HEK293 (cell line): Measurements from ENCODE around the gene MAPK9.

ENCODE experiments used
- CTCF ChIA-PET: fragments of 350-600 bp; formaldehyde crosslinking; extraction: SDS; loops from one replicate; lab custom pipeline; 2021; ENCODE audit warnings: antibody characterized with exemption; lab: Yijun Ruan, JAX
- POLR2A ChIA-PET: fragments of 300-600 bp; formaldehyde crosslinking; extraction: SDS; loops from one replicate; lab custom pipeline; 2020; ENCODE audit warnings: antibody characterized with exemption, inconsistent platforms; lab: Yijun Ruan, JAX
- H3K27ac ChIP-seq: fragments of 200-500 bp; sonication (Bioruptor generic); 2 replicates; pipeline ENCODE4 v1.5.1; 2014; ENCODE audit warnings: low read depth, low read length, control low read depth, inconsistent platforms; ENCODE audit errors: extremely low read depth
- H3K36me3 ChIP-seq, 2 experiments: fragments of 200-500 bp in 1 of 2; sonication (Bioruptor generic) in 1 of 2; 1 replicate in 1 of 2; 2 replicates in 1 of 2; pipeline ENCODE4 v1.5.1; 2014 to 2017; ENCODE audit warnings: inconsistent platforms in 2 of 2, low read length in 2 of 2; ENCODE audit not compliant: control insufficient read depth in 2 of 2, insufficient read depth in 1 of 2
- H3K4me1 ChIP-seq: fragments of 200-500 bp; sonication (Bioruptor generic); 2 replicates; pipeline ENCODE4 v1.5.1; 2014; ENCODE audit warnings: mild to moderate bottlenecking, low read length, inconsistent platforms; ENCODE audit not compliant: control insufficient read depth, insufficient read depth
- H3K4me3 ChIP-seq: 2 replicates; pipeline ENCODE4 v1.5.1; 2011; ENCODE audit warnings: low read depth, mild to moderate bottlenecking, control low read depth, low read length, moderate library complexity
- H3K9me3 ChIP-seq: fragments of 200-500 bp; sonication (Bioruptor generic); 2 replicates; pipeline ENCODE4 v1.5.1; 2014; ENCODE audit warnings: low read depth, low read length, inconsistent platforms; ENCODE audit not compliant: control insufficient read depth, insufficient read depth
- EGR2 ChIP-seq: fragments of 450-650 bp; formaldehyde crosslinking; IDR thresholded peaks from 2 replicates; pipeline ENCODE4 v1.5.1; 2016; ENCODE audit warnings: low read depth, missing biosample characterization, missing genetic modification characterization
- GLIS2 ChIP-seq: fragments of 450-650 bp; formaldehyde crosslinking; IDR thresholded peaks from 2 replicates; pipeline ENCODE4 v1.5.1; 2016; ENCODE audit warnings: missing biosample characterization, missing genetic modification characterization
- KLF9 ChIP-seq: fragments of 450-650 bp; formaldehyde crosslinking; IDR thresholded peaks from 2 replicates; pipeline ENCODE4 v1.5.1; 2016; ENCODE audit warnings: missing biosample characterization, missing genetic modification characterization, low read depth
- OVOL3 ChIP-seq: fragments of 450-650 bp; formaldehyde crosslinking; IDR thresholded peaks from 2 replicates; pipeline ENCODE4 v1.5.1; 2016; ENCODE audit warnings: missing biosample characterization, missing genetic modification characterization
- SP3 ChIP-seq: fragments of 450-650 bp; formaldehyde crosslinking; IDR thresholded peaks from 2 replicates; pipeline ENCODE4 v1.5.1; 2016; ENCODE audit warnings: missing biosample characterization, missing genetic modification characterization
- ZFHX2 ChIP-seq: fragments of 450-650 bp; formaldehyde crosslinking; conservative IDR thresholded peaks from 2 replicates; pipeline ENCODE4 v1.5.1; 2016; ENCODE audit warnings: missing biosample characterization, missing genetic modification characterization
- ZFP41 ChIP-seq: fragments of 450-650 bp; formaldehyde crosslinking; IDR thresholded peaks from 2 replicates; pipeline ENCODE4 v1.5.1; 2016; ENCODE audit warnings: missing biosample characterization, missing genetic modification characterization, borderline replicate concordance
- ZNF146 ChIP-seq: fragments of 450-650 bp; formaldehyde crosslinking; IDR thresholded peaks from 2 replicates; pipeline ENCODE4 v1.5.1; 2016; ENCODE audit warnings: missing biosample characterization, missing genetic modification characterization
- ZNF174 ChIP-seq: fragments of 450-650 bp; formaldehyde crosslinking; IDR thresholded peaks from 2 replicates; pipeline ENCODE4 v1.5.0; 2017; ENCODE audit warnings: missing biosample characterization, mild to moderate bottlenecking, missing genetic modification characterization
- ZNF202 ChIP-seq: fragments of 450-650 bp; formaldehyde crosslinking; IDR thresholded peaks from 2 replicates; pipeline ENCODE4 v1.5.1; 2016; ENCODE audit warnings: missing biosample characterization, missing genetic modification characterization, borderline replicate concordance
- ZNF223 ChIP-seq: fragments of 450-650 bp; formaldehyde crosslinking; IDR thresholded peaks from 2 replicates; pipeline ENCODE4 v1.5.1; 2016; ENCODE audit warnings: missing biosample characterization, missing genetic modification characterization
- ZNF24 ChIP-seq: fragments of 450-650 bp; formaldehyde crosslinking; IDR thresholded peaks from 2 replicates; pipeline ENCODE4 v1.5.1; 2016; ENCODE audit warnings: missing biosample characterization, missing genetic modification characterization
- ZNF302 ChIP-seq: fragments of 450-650 bp; formaldehyde crosslinking; IDR thresholded peaks from 2 replicates; pipeline ENCODE4 v1.5.1; 2016; ENCODE audit warnings: missing biosample characterization, missing genetic modification characterization, low read depth
- ZNF426 ChIP-seq: fragments of 450-650 bp; formaldehyde crosslinking; IDR thresholded peaks from 2 replicates; pipeline ENCODE4 v1.5.1; 2017; ENCODE audit warnings: missing biosample characterization, missing genetic modification characterization, mild to moderate bottlenecking, inconsistent platforms, moderate library complexity
- ZNF701 ChIP-seq: fragments of 450-650 bp; formaldehyde crosslinking; IDR thresholded peaks from 2 replicates; pipeline ENCODE4 v1.5.1; 2016; ENCODE audit warnings: missing biosample characterization, missing genetic modification characterization
- ZNF785 ChIP-seq: fragments of 450-650 bp; formaldehyde crosslinking; IDR thresholded peaks from 2 replicates; pipeline ENCODE4 v1.5.1; 2016; ENCODE audit warnings: missing biosample characterization, missing genetic modification characterization
- TF ChIP-seq, protein P1 (sequence below): fragments of 450-650 bp; formaldehyde crosslinking; IDR thresholded peaks from 2 replicates; pipeline ENCODE4 v1.5.1; 2017; ENCODE audit warnings: missing biosample characterization, missing genetic modification characterization
- TF ChIP-seq, protein P2 (sequence below): fragments of 450-650 bp; formaldehyde crosslinking; IDR thresholded peaks from 2 replicates; pipeline ENCODE4 v1.5.1; 2016; ENCODE audit warnings: missing biosample characterization, missing genetic modification characterization
- TF ChIP-seq, protein P3 (sequence below): fragments of 450-650 bp; formaldehyde crosslinking; IDR thresholded peaks from 2 replicates; pipeline ENCODE4 v1.5.1; 2016; ENCODE audit warnings: missing biosample characterization, missing genetic modification characterization
- TF ChIP-seq, protein P4 (sequence below): fragments of 450-650 bp; formaldehyde crosslinking; IDR thresholded peaks from 2 replicates; pipeline ENCODE4 v1.5.1; 2016; ENCODE audit warnings: missing biosample characterization, missing genetic modification characterization
- TF ChIP-seq, protein P5 (sequence below): fragments of 450-650 bp; formaldehyde crosslinking; IDR thresholded peaks from 2 replicates; pipeline ENCODE4 v1.5.1; 2016; ENCODE audit warnings: missing biosample characterization, missing genetic modification characterization

Gene MAPK9

DNA sequence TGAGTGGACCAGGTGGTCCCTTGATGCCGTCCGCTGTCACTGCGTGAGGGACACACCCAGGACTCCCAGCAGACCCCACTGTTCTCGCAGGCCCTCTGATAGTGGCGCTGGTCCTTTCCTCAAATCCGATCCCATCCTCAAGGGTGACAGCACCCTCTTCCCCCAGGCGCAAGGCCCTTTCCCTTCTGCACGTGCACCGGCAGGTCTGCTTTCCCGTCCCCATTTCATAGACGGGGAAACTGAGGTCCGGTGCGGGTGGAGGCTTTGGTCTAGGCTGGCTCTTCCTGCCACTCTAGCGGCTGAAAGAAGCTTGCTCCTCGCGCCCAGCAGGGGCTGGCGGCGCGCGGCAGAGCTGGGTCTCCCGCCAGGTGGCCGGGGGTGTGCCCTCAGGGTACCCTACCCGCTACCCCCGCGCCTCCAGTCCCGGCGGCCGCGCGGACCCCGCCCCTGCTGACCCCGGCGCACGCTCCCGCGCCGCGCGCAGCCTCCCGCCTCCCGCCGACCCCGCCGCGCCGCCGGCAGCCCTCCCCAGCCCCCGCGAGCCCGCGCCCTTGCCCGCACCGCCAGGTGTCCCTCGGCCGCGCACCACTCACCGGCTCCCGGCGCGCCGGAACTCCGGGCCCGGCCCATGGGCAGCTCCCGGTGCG is 83.3 kb downstream of the MAPK9 start (continued):
- TF ChIP-seq, protein P1, sequence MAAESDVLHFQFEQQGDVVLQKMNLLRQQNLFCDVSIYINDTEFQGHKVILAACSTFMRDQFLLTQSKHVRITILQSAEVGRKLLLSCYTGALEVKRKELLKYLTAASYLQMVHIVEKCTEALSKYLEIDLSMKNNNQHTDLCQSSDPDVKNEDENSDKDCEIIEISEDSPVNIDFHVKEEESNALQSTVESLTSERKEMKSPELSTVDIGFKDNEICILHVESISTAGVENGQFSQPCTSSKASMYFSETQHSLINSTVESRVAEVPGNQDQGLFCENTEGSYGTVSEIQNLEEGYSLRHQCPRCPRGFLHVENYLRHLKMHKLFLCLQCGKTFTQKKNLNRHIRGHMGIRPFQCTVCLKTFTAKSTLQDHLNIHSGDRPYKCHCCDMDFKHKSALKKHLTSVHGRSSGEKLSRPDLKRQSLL (tag by site-specific recombination): no peak
- TF ChIP-seq, protein P2, sequence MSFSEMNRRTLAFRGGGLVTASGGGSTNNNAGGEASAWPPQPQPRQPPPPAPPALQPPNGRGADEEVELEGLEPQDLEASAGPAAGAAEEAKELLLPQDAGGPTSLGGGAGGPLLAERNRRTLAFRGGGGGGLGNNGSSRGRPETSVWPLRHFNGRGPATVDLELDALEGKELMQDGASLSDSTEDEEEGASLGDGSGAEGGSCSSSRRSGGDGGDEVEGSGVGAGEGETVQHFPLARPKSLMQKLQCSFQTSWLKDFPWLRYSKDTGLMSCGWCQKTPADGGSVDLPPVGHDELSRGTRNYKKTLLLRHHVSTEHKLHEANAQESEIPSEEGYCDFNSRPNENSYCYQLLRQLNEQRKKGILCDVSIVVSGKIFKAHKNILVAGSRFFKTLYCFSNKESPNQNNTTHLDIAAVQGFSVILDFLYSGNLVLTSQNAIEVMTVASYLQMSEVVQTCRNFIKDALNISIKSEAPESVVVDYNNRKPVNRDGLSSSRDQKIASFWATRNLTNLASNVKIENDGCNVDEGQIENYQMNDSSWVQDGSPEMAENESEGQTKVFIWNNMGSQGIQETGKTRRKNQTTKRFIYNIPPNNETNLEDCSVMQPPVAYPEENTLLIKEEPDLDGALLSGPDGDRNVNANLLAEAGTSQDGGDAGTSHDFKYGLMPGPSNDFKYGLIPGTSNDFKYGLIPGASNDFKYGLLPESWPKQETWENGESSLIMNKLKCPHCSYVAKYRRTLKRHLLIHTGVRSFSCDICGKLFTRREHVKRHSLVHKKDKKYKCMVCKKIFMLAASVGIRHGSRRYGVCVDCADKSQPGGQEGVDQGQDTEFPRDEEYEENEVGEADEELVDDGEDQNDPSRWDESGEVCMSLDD: peak; percentile 59; the same call in 1 of the 2 replicates
- TF ChIP-seq GLIS2 (peak; percentile 40), ZNF426 (no peak), KLF9 (tag by site-specific recombination) (peak; percentile 47), EGR2 (tag by site-specific recombination) (no peak), ZNF202 (no peak), ZNF223 (peak; percentile 72; the same call in 1 of the 2 replicates)
- TF ChIP-seq, protein P3, sequence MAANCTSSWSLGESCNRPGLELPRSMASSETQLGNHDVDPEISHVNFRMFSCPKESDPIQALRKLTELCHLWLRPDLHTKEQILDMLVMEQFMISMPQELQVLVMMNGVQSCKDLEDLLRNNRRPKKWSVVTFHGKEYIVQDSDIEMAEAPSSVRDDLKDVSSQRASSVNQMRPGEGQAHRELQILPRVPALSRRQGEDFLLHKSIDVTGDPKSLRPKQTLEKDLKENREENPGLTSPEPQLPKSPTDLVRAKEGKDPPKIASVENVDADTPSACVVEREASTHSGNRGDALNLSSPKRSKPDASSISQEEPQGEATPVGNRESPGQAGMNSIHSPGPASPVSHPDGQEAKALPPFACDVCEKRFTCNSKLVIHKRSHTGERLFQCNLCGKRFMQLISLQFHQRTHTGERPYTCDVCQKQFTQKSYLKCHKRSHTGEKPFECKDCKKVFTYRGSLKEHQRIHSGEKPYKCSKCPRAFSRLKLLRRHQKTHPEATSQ (tag by site-specific recombination): peak; percentile 62; the same call in 1 of the 2 replicates
- TF ChIP-seq, protein P4, sequence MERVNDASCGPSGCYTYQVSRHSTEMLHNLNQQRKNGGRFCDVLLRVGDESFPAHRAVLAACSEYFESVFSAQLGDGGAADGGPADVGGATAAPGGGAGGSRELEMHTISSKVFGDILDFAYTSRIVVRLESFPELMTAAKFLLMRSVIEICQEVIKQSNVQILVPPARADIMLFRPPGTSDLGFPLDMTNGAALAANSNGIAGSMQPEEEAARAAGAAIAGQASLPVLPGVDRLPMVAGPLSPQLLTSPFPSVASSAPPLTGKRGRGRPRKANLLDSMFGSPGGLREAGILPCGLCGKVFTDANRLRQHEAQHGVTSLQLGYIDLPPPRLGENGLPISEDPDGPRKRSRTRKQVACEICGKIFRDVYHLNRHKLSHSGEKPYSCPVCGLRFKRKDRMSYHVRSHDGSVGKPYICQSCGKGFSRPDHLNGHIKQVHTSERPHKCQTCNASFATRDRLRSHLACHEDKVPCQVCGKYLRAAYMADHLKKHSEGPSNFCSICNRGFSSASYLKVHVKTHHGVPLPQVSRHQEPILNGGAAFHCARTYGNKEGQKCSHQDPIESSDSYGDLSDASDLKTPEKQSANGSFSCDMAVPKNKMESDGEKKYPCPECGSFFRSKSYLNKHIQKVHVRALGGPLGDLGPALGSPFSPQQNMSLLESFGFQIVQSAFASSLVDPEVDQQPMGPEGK (tag by site-specific recombination): 0 out of 2 replicates have a peak, but pooled peaks have one; percentile 41

DNA sequence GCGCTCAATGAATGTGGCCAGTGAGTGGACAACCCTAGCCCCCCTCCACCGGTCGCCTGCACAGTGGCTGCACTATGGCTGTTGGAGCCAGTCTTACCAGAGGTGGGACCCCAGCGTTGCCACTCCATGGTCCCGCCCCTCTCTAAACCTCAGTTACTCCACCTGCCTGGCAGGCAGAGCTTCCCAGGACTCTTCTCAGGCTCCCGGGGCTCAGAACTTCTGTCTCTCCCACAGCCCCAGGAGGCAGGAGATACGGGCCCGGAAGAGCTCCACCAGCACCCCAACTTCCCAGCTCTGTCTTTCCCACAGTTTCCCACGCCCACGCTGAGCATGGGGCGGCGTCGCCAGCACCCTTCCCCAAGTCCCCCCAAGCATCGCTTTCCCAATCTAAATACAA is 83.8 kb downstream of the MAPK9 start:
- peak overlapping the region; percentile 47 for H3K4me3 ChIP-seq
- POLR2A ChIA-PET: interaction anchor here (1.5 kb wide), 1 partner anchor 81 kb away, joined by 4 read pairs; no protein-coding TSS in a partner anchor
- H3K9me3 ChIP-seq: no peaks in the 10 kb centered on the region
- TF ChIP-seq ZNF24 (tag by site-specific recombination) (no peak), GLIS2 (no peak), ZNF701 (0 out of 2 replicates have a peak, but pooled peaks have one; percentile 42), ZNF174 (tag by site-specific recombination) (no peak), ZNF785 (tag by site-specific recombination) (no peak), OVOL3 (tag by site-specific recombination) (no peak), ZFP41 (tag by site-specific recombination) (no peak), ZNF302 (tag by site-specific recombination) (no peak), ZNF146 (tag by site-specific recombination) (no peak), ZFHX2 (tag by site-specific recombination) (peak; percentile 32; the same call in 1 of the 2 replicates), SP3 (tag by site-specific recombination) (0 out of 2 replicates have a peak, but pooled peaks have one; percentile 5)
- TF ChIP-seq, protein P5, sequence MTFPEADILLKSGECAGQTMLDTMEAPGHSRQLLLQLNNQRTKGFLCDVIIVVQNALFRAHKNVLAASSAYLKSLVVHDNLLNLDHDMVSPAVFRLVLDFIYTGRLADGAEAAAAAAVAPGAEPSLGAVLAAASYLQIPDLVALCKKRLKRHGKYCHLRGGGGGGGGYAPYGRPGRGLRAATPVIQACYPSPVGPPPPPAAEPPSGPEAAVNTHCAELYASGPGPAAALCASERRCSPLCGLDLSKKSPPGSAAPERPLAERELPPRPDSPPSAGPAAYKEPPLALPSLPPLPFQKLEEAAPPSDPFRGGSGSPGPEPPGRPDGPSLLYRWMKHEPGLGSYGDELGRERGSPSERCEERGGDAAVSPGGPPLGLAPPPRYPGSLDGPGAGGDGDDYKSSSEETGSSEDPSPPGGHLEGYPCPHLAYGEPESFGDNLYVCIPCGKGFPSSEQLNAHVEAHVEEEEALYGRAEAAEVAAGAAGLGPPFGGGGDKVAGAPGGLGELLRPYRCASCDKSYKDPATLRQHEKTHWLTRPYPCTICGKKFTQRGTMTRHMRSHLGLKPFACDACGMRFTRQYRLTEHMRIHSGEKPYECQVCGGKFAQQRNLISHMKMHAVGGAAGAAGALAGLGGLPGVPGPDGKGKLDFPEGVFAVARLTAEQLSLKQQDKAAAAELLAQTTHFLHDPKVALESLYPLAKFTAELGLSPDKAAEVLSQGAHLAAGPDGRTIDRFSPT (tag by site-specific recombination): no peak
- CTCF ChIA-PET: interaction anchor here (0.6 to 2.0 kb wide), 8 partner anchors 14 to 276 kb away, joined by 3 to 7 read pairs (median 4); no protein-coding TSS in a partner anchor
- H3K27ac ChIP-seq: no peak overlapping the region
- H3K4me1 ChIP-seq: no peaks in the 10 kb centered on the region; the same call in 1 of the 2 replicates
- no peaks in the 10 kb centered on the region for H3K36me3 ChIP-seq
